GM21423 (cell line): Measurements from ENCODE around the gene FBXL5.

Experiments used
- ATAC-seq: cut with Tn5 transposase; IDR thresholded peaks from one replicate; pipeline ENCODE4 v1.9.1; 2021; ENCODE audit warnings: mild to moderate bottlenecking, moderate library complexity; ENCODE audit not compliant: unreplicated experiment

Gene FBXL5

DNA sequence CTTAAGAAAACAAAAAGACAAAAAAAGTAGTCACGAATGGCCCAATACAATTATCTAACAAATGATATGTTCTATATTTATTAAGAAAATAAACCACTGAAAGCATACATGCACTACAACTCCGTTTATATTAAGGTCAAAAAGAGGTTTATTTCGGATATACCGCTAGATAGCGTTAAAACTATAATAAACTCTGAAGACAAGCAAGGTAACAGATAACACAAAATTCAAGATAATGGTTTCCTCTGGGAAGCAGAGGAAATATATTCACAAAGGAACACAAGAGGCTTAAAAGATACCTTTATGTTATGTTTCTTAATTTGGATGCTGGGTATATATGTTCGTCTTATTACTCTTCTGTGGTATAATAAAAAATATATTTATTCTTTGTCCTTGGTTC, 21.7 kb upstream of the FBXL5 start:
- no peak for ATAC-seq

- ATAC-seq: no peak
Measured at GRCh38 chr4:15676039-15676438, 20.9 kb upstream of the FBXL5 start.

DNA sequence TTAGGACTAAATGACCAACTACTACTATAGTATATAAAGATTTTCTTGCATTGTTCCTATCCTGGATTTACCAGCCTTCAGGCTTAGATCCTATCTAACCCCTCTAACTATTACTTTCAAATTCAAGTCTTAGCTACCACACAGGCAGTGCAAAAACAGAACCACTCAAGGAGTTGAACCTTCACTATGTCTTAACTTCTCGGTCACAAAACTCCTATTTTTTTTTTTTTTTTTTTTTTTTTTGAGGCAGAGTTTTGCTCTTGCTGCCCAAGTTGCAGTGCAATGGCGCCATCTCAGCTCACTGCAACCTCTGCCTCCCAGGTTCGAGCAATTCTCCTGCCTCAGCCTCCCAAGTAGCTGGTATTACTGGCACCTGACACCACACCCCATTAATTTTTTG, 20.2 kb upstream of the FBXL5 start:
- ATAC-seq: peak; percentile 34

- ATAC-seq: no peak
Measured at GRCh38 chr4:15674926-15675325, 19.8 kb upstream of the FBXL5 start.

GRCh38 chr4:15674046-15674445, 18.9 kb upstream of the FBXL5 start:
- ATAC-seq: no peak

DNA sequence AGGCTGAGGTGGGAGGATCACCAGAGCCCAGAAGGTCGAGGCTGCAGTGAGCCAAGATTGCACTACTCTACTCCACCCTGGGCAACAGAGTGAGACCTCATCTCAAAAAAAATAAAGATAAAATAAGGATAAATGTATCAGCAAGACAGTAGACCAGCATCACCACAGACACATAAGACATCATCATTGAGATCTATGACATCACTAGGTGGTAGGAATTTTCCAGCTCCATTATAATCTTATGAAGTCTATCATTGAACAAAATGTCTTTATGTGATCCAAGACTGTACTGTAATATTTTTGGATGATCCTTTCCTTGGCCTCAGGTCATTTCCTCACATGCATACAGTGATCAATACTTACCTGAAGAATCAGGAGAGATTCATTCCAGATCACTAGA, 18.2 kb upstream of the FBXL5 start:
- ATAC-seq: no peak

DNA sequence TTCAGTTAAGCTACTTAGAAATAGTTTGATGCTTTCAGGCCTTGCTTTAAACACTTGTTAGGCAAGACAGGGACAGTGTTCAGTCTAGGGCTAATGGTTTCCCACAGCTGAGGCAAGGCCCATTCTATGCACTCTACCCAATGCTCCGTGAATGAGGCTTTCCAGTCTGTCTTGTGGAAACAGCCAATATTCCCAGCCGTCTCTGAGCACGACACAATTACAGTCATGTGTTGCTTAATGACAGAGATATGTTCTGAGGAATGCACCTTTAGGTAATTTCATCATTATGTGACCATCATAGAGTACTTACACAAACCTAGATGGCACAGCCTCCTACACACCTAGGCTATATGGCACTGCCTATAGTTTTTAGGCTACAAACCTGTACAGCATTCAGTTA, 16.9 kb upstream of the FBXL5 start:
- no peak for ATAC-seq

GRCh38 chr4:15670576-15670975, 15.4 kb upstream of the FBXL5 start:
- ATAC-seq: no peak

DNA sequence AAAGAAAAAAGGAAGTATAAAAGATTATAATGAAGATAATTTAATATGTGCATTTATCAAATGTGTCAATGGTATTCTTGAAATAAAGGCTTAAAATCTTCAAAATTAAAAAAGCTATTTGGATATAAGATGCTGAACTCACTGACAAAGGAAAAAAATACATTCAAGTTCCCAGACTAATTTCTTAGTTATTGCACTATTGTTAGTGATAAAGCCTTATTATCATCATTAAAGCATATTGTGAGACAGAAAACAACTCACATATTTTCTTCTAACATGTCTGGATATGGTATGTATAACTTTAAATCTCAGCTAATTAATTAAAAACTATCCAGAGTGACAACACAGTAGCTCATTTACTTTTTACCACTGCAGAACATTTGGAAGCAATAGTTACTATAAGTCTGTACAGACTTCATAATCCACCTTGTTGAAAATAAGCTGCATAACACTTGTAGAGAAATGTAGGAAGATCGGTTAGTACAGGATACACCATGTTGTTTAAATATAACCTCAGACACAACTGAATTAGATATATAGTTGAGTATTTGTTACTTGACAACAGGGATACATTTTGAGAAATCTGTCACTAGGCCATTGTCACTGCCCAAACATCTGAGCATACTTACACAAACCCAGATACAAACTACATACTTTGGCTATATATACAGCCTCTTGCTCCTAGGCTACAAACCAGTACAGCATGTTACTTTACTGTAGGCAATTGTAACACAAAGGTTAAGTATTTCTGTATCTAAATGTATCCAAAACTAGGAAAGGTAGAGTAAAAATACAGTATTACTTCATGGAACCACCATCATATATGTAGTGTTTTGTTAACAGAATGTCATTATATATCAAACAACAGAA, 13.6 kb upstream of the FBXL5 start:
- no peak for ATAC-seq

DNA sequence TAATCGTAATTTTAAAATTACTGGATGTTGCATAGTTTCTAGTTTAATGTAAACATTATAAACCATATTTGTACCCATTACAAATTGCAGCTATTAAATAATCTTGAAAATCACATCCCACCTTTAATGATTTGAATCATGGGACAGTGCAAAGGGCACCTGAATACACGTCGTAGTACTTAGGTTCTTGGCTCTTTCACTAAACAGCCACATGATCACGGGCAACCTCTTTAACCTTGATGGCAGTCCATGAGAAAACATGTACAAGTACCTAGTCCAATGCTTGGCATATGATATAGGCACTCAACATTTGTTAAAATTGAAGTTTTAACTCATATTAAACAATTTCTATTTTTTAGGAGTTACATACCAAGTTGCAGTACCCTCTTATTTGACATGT, 11.8 kb upstream of the FBXL5 start:
- no peak for ATAC-seq

GRCh38 chr4:15665753-15666365, 10.7 kb upstream of the FBXL5 start:
- ATAC-seq: no peak

GRCh38 chr4:15659768-15660570, 4.8 kb upstream of the FBXL5 start:
- ATAC-seq: no peak

DNA sequence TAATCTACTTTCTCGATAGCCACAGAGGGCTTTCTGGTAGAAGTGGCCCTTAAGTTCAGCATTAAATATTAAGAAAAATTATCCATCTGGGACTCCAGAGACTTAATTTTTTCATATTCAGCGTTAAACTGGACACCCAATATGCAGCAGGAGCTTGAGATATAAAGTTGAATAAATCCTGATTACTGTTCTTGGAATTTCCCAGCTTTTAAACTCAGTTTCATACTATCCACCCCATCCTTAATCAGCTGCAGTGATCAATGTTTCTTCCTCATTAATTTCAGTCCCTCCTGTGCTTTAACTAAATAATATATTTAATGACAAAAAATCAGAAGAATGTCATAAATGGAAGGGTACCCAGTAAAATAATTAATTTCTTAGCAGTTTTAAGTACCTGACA, 3.6 kb upstream of the FBXL5 start:
- ATAC-seq: no peak

DNA sequence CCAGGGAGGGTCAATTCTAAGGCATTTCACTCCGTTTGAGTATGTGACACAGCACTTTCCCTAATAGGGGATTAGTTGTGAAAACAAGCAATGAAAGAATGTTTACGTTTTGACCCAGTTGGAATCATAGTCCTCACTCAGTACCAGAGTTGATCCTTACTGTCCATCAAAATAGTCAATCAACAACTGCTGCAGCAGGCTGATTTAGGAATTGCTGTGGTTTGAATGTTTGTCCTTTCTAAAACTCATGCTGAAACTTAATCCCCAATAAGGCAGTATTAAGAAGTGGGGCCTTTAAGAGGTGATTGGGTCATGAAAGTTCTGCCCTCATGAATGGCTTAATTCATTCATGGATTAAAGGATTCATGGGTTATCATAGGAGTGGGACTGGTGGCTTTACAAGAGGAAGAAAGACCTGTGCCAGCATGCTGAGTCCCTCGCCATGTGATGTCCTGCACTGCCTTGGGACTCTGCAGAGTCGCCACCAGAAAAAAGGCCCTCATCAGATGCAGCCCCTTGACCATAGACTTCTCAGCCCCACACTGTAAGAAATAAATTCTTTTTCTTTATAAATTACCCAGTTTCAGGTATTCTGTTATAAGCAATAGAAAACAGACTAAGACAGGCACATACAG, 3.1 kb upstream of the FBXL5 start:
- no peak for ATAC-seq

DNA sequence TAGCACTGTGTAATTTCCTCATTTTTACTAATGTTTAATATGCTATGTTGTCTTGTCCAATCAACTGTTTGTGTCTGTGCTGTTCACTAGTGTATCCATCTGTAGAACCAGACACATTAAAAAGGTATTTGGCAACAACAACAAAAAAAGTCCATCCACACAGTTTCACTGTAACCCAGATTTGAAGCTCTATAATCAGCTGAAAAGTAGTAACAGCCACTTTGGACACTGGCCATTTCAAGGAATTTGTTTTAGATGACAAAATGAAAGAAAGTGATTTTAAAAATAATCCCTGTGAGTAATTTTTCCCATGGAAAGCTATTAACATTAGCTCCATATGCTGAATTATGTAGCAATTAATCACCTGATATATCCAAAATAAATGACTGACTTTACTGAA, 2.2 kb upstream of the FBXL5 start:
- no peak for ATAC-seq

- no peak for ATAC-seq
Measured at GRCh38 chr4:15656038-15656470, 897 bp upstream of the FBXL5 start.

DNA sequence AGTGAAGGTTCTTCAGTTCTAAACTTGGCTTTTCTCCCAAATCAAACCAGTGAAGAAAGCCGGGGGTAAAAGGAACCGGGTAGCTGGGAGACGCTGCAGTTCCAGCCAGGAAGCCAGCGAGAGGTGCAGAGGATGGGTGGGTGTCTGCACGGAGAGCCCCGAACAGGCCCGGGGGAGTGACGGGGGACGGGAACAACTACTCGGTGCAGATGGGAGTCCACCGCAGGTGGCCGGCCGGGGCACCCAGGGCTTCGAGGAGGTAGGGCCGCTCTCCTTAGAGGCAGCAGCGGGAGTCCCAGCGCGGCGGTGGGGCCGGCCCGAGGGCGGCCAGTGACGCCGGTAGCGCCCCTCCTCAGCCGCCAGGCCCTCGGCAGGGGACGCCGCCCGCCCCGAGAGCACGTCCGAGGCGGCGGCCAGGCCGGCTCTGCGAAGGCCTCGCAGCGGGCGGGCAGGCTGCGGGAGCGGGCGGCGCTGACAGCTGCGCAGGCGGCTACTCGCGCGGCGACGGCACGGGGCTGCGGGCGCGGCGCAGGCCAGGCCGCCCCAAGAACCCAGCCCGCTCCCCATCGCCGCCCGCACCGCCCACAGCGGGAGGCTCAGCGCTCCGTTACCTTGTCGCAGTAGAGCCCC, 449 bp downstream of the FBXL5 start:
- ATAC-seq: peak; percentile 43

GRCh38 chr4:15653864-15654592, 1.1 kb downstream of the FBXL5 start:
- ATAC-seq: peak; percentile 25

GRCh38 chr4:15653420-15653819, 1.7 kb downstream of the FBXL5 start:
- ATAC-seq: no peak

- ATAC-seq: no peak
Measured at GRCh38 chr4:15652841-15653240, 2.3 kb downstream of the FBXL5 start.
